HEK293T (cell line): ENCODE results near the gene C10orf67.

Experiments
- BHLHE40 ChIP-seq: fragments of 450-650 bp; IDR thresholded peaks from 2 replicates; pipeline ENCODE4 v1.6.1; 2016; ENCODE audit warnings: mild to moderate bottlenecking, moderate library complexity, borderline replicate concordance
- ELF4 ChIP-seq: fragments of 450-650 bp; IDR thresholded peaks from 2 replicates; pipeline ENCODE4 v1.6.1; 2017; ENCODE audit warnings: antibody characterized with exemption
- FOXA1 ChIP-seq: fragments of 450-650 bp; IDR thresholded peaks from 2 replicates; pipeline ENCODE4 v1.6.1; 2016; ENCODE audit warnings: mild to moderate bottlenecking
- FOXK2 ChIP-seq: fragments of 450-650 bp; IDR thresholded peaks from 2 replicates; pipeline ENCODE4 v1.6.1; 2016; ENCODE audit warnings: mild to moderate bottlenecking
- FOXM1 ChIP-seq: fragments of 450-650 bp; IDR thresholded peaks from 2 replicates; pipeline ENCODE4 v1.6.1; 2017; ENCODE audit warnings: mild to moderate bottlenecking, borderline replicate concordance
- HDGF ChIP-seq: fragments of 450-650 bp; IDR thresholded peaks from 2 replicates; pipeline ENCODE4 v1.6.1; 2017; ENCODE audit warnings: antibody characterized with exemption, borderline replicate concordance
- SP1 ChIP-seq: fragments of 450-650 bp; IDR thresholded peaks from 2 replicates; pipeline ENCODE4 v1.6.1; 2017
- SUZ12 ChIP-seq: fragments of 450-650 bp; IDR thresholded peaks from 2 replicates; pipeline ENCODE4 v1.6.1; 2016; ENCODE audit warnings: mild to moderate bottlenecking
- TARDBP ChIP-seq: fragments of 450-650 bp; IDR thresholded peaks from 2 replicates; pipeline ENCODE4 v1.6.1; 2016

- TF ChIP-seq FOXA1 (no peak), SUZ12 (no peak), SP1 (no peak), ELF4 (no peak), BHLHE40 (no peak), FOXK2 (no peak), HDGF (no peak), TARDBP (no peak), FOXM1 (no peak)
These were observed 139.8 kb downstream of the C10orf67 start for GRCh38 chr10:23204773-23205172.
